CD14-positive monocyte (primary cell): Measurements from ENCODE around the gene AKAIN1. TPM values are rescaled to one million over a fixed set of nuclear protein-coding genes. Genes with fewer than 3 reads are reported as not detected.

Experiments
- DNase-seq, 3 donors: peaks; one replicate each; pipeline ENCODE4 v3.0.0-alpha.2; 2011 to 2022
- H2AFZ ChIP-seq: 2 replicates; pipeline ENCODE4 v1.6.0; 2012; ENCODE audit warnings: mild to moderate bottlenecking, low read depth, low read length, inconsistent platforms; ENCODE audit not compliant: insufficient read depth, poor library complexity, severe bottlenecking
- H3K27ac ChIP-seq, 2 donors: 1 replicate in 1 of 2; 2 replicates in 1 of 2; pipeline ENCODE4 v1.5.1; 2012 to 2013; ENCODE audit warnings: low read length in 2 of 2, control low read depth in 1 of 2, inconsistent platforms in 1 of 2, low read depth in 1 of 2, mild to moderate bottlenecking in 1 of 2
- H3K27me3 ChIP-seq, 2 donors: one replicate each; pipeline versions ENCODE4 v1.6.0 to v1.6.1; 2011 to 2013; ENCODE audit warnings: low read length in 2 of 2; ENCODE audit not compliant: control insufficient read depth in 2 of 2, insufficient read depth in 2 of 2
- H3K36me3 ChIP-seq, 2 donors: replicated peaks in 1 of 2; 1 replicate in 1 of 2; 2 replicates in 1 of 2; pipeline versions ENCODE4 v1.5.1 to v1.6.1; 2012 to 2013; ENCODE audit warnings: low read length in 2 of 2, control low read depth in 1 of 2, inconsistent platforms in 1 of 2, mild to moderate bottlenecking in 1 of 2; ENCODE audit not compliant: insufficient read depth in 2 of 2, control insufficient read depth in 1 of 2
- H3K4me1 ChIP-seq, 2 donors: 1 replicate in 1 of 2; 2 replicates in 1 of 2; pipeline versions ENCODE4 v1.5.1 to v1.6.1; 2012 to 2013; ENCODE audit warnings: low read length in 2 of 2, control low read depth in 1 of 2, inconsistent platforms in 1 of 2, mild to moderate bottlenecking in 1 of 2, moderate library complexity in 1 of 2; ENCODE audit not compliant: insufficient read depth in 2 of 2, control insufficient read depth in 1 of 2
- H3K4me2 ChIP-seq: replicated peaks from 2 replicates; pipeline ENCODE3; 2012; ENCODE audit warnings: low read length, moderate library complexity, mild to moderate bottlenecking; ENCODE audit not compliant: poor library complexity, severe bottlenecking; ENCODE audit errors: extremely low read depth
- H3K4me3 ChIP-seq, 3 experiments: fragments of 200-600 bp in 1 of 3; sonication (generic) in 1 of 3; replicated peaks in 1 of 3; 1 replicate in 2 of 3; 2 replicates in 1 of 3; pipeline ENCODE4 v1.5.1; 2011 to 2013; ENCODE audit warnings: low read length in 3 of 3, mild to moderate bottlenecking in 3 of 3, control low read depth in 2 of 3, low read depth in 2 of 3, inconsistent platforms in 1 of 3, moderate library complexity in 1 of 3
- H3K79me2 ChIP-seq: 2 replicates; pipeline ENCODE4 v1.6.0; 2012; ENCODE audit warnings: mild to moderate bottlenecking, control low read depth, inconsistent platforms, low read length, moderate library complexity; ENCODE audit not compliant: insufficient read depth
- H3K9ac ChIP-seq: 2 replicates; pipeline ENCODE4 v1.6.0; 2017; ENCODE audit warnings: low read length, mild to moderate bottlenecking; ENCODE audit not compliant: insufficient read depth, poor library complexity, severe bottlenecking
- H3K9me3 ChIP-seq, 2 donors: replicated peaks in 1 of 2; 1 replicate in 1 of 2; 2 replicates in 1 of 2; pipeline versions ENCODE4 v1.5.1 to v1.6.1; 2012 to 2013; ENCODE audit warnings: low read length in 2 of 2, control low read depth in 1 of 2; ENCODE audit not compliant: control insufficient read depth in 1 of 2, insufficient read depth in 1 of 2
- H4K20me1 ChIP-seq: 2 replicates; pipeline ENCODE4 v1.6.0; 2012; ENCODE audit warnings: mild to moderate bottlenecking, low read length, control low read depth, moderate library complexity; ENCODE audit not compliant: insufficient read depth
- H3K27ac Mint-ChIP-seq, 7 donors: one replicate each; pipeline ENCODE4 v1.8.0; 2020; ENCODE audit warnings: mild to moderate bottlenecking in 7 of 7, mixed read lengths in 7 of 7, moderate library complexity in 6 of 7, inconsistent platforms in 2 of 7
- H3K27me3 Mint-ChIP-seq, 3 donors: one replicate each; pipeline ENCODE4 v1.8.0; 2021 to 2022; ENCODE audit warnings: low read depth in 3 of 3, mild to moderate bottlenecking in 3 of 3, mixed read lengths in 3 of 3, moderate library complexity in 3 of 3, inconsistent platforms in 1 of 3
- H3K36me3 Mint-ChIP-seq, 2 donors: one replicate each; pipeline ENCODE4 v1.8.0; 2020; ENCODE audit warnings: mixed read lengths in 2 of 2, inconsistent platforms in 1 of 2, mild to moderate bottlenecking in 1 of 2
- H3K4me1 Mint-ChIP-seq: one replicate; pipeline ENCODE4 v1.8.0; 2020; ENCODE audit warnings: mild to moderate bottlenecking, mixed read lengths
- H3K4me3 Mint-ChIP-seq, 2 donors: one replicate each; pipeline ENCODE4 v1.8.0; 2020; ENCODE audit warnings: mild to moderate bottlenecking in 2 of 2, mixed read lengths in 2 of 2, moderate library complexity in 1 of 2
- H3K9me3 Mint-ChIP-seq, 7 donors: one replicate each; pipeline ENCODE4 v1.8.0; 2020 to 2022; ENCODE audit warnings: mixed read lengths in 7 of 7, mild to moderate bottlenecking in 6 of 7, moderate library complexity in 6 of 7, inconsistent platforms in 2 of 7
- WGBS: methylation state at CpG from one replicate; pipeline ENCODE4 v1.1.5; 2013; ENCODE audit warnings: missing lambda C conversion rate; ENCODE audit not compliant: insufficient coverage; 5-methylcytosine and 5-hydroxymethylcytosine counted together
- intact Hi-C, 2 donors: fragments of 100-400 bp; cut with micrococcal nuclease; formaldehyde crosslinking; loops; one replicate each; pipeline versions ENCODE4 v1.15.0 to v1.15.1; 2023
- polyA plus RNA-seq, 3 donors: library from polyadenylated mRNA; depleted of rRNA in 1 of 3; unstranded in 2 of 3; stranded (reverse) in 1 of 3; fragments of 300-500 nt in 2 of 3; fragments of >200 nt in 1 of 3; fragmentation: Illumina TruSeq in 2 of 3; gene quantifications; 1 replicate in 2 of 3; 2 replicates in 1 of 3; pipeline ENCODE4 v1.2.3, GENCODE V29; 2012 to 2021
- TF ChIP-seq, protein P1 (sequence below): fragments of 200-600 bp; IDR thresholded peaks from one replicate; pipeline ENCODE4 v1.8.0; 2022; ENCODE audit warnings: antibody characterized with exemption, mild to moderate bottlenecking

AKAIN1 gene
- polyA plus RNA-seq, 3 donors, result not detected

- Mint-ChIP-seq H3K27me3 (peaks cover 0 to 2% (median 2%) of the 10 kb centered on the region in 3 donors), H3K36me3 (no peaks in the 10 kb centered on the region), H3K9me3 (peaks cover 6 to 26% (median 9%) of the 10 kb centered on the region in 7 donors), H3K4me1 (no peaks in the 10 kb centered on the region), H3K4me3 (no peak overlapping the region), H3K27ac (no peak overlapping the region)
- TF ChIP-seq, protein P1, sequence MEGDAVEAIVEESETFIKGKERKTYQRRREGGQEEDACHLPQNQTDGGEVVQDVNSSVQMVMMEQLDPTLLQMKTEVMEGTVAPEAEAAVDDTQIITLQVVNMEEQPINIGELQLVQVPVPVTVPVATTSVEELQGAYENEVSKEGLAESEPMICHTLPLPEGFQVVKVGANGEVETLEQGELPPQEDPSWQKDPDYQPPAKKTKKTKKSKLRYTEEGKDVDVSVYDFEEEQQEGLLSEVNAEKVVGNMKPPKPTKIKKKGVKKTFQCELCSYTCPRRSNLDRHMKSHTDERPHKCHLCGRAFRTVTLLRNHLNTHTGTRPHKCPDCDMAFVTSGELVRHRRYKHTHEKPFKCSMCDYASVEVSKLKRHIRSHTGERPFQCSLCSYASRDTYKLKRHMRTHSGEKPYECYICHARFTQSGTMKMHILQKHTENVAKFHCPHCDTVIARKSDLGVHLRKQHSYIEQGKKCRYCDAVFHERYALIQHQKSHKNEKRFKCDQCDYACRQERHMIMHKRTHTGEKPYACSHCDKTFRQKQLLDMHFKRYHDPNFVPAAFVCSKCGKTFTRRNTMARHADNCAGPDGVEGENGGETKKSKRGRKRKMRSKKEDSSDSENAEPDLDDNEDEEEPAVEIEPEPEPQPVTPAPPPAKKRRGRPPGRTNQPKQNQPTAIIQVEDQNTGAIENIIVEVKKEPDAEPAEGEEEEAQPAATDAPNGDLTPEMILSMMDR, result no peak
- H3K9ac ChIP-seq, result no peak overlapping the region
- intact Hi-C loops, result no loop called here
- DNase-seq, result no peak
- H2AFZ ChIP-seq, result no peak overlapping the region
- peaks cover 6 to 8% of the 10 kb centered on the region in 2 donors for H3K9me3 ChIP-seq
- no CpG with 5 or more reads among the region's 2 CpGs for WGBS
- no peaks in the 10 kb centered on the region for H3K36me3 ChIP-seq
- H3K4me2 ChIP-seq, result no peak overlapping the region
- H3K4me1 ChIP-seq, result no peaks in the 10 kb centered on the region
- no peak overlapping the region for H3K27ac ChIP-seq
- H3K4me3 ChIP-seq, result no peak overlapping the region
- no peaks in the 10 kb centered on the region for H3K27me3 ChIP-seq
- H4K20me1 ChIP-seq, result no peaks in the 10 kb centered on the region
- H3K79me2 ChIP-seq, result no peaks in the 10 kb centered on the region
Measured at GRCh38 chr18:5093902-5094301, 103.2 kb downstream of the AKAIN1 start.

Other genes with a start within 250 kb of the AKAIN1 start
- gene ZBTB14, start 98.5 kb upstream of the AKAIN1 start, polyA plus RNA-seq, result 1 to 10 TPM; 6.8 to 10.0 (median 7.5) TPM